Measurements from ENCODE around the gene ANAPC2. TPM values are rescaled to one million over a fixed set of nuclear protein-coding genes. Genes with fewer than 3 reads are reported as not detected.

ANAPC2 gene
- 23.1 and 29.2 TPM in 2 replicates for total RNA-seq (2014; rRNA removed; shearing (Covaris generic))

DNA sequence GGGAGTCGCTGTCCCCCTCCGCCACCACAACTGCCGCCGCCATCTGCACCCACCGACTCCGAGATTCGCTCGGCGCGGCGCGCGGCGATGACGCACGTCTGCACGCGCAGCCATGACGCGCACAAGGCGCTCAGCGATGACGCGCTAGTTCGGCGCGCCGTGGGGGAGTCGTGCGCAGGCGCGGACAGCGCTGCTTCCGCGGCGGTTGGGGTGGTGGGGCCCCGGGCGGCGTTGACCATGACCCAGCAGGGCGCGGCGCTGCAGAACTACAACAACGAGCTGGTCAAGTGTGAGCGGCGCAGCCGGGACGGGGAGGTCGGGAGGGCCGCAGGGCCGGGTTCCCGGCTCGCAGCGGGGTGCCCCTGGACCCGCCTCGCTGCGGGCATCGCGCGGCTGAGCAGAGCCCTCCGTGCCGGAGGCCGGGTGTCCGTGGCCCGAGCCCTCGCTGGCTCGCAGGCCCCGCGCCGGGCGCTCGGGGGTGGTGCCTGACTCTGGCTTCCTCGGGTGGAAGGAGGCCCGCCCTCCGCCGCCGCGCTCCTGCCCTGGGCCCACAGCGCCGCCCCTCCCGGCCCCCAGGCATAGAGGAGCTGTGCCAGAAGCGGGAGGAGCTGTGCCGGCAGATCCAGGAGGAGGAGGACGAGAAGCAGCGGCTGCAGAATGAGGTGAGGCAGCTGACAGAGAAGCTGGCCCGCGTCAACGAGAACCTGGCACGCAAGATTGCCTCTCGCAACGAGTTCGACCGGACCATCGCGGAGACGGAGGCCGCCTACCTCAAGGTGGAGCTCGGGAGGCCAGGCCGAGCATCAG, at the start of gene ANAPC2, which contains the start of gene SSNA1:
TSS of gene ANAPC2 (minus strand) at position 71 of the 807 bp plus-strand sequence. CDS start at position 43, 28 bp downstream.
TSS of gene SSNA1 (plus strand) at position 187 of the 807 bp plus-strand sequence. CDS start at position 238, 51 bp downstream.
- DNase-seq (ENCODE audit: low spot score) = peak; percentile 92

DNA sequence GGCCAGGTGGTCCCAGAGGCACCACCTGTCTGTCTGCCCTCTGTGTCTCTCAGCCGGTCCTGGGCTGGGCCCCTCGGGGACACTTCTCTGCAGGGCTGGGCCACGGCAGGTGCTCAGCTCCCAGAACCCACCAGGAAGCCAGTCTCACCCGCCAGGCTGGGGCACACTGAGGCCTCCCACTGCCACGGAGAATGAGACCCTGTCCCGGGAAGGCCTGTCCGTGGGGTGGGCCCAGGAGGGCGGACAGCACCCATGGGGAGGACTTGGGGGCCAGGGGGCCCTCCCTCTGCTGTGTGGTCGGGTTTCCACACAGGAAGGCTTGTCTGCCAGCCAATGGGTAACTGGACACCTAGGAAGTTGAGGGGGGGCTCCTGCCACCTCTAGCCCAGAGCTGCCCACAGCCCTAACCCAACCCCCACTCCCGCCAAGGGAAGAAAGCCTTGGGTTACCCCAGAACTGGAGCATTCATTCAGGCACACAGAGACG, 48.6 kb upstream of the ANAPC2 start:
- no peak for DNase-seq (ENCODE audit: low spot score)

DNA sequence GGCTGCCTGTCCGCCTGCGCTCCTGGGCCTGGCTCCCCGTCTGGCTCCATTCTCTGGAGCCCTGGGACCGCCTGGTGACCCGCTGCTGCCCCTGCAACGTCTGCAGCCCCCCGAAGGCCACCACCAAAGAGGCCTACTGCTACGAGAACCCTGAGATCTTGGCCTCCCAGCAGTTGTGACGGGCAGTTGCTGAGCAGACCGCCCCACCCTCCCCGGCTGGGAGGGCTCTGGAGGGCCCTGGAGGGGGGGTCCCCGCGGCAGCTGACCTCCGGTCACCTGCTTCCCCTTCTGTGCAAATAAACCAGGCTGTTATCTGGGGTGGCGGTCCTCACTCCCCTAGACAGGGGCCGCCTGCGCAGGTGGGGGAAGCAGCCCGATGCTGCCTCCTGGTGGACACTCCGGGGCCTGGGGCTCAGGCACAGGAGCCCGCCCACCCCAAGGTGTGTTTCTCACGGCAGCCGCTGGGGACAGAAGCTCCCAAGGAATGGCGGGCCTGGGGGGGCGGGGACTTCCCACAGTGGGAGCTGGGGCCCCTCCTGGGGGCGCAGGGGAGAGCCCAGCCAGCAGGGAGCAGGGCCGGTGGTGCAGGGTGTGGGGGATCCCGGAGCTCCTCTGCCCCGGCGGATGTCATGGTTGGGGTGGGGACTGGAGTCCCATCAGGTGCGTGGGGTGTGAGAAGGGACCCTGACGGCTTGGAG, 48.0 kb upstream of the ANAPC2 start:
- DNase-seq (ENCODE audit: low spot score) = peak; percentile 76

GRCh38 chr9:137235424-137236237, 47.3 kb upstream of the ANAPC2 start:
- no peak for DNase-seq (ENCODE audit: low spot score)

DNA sequence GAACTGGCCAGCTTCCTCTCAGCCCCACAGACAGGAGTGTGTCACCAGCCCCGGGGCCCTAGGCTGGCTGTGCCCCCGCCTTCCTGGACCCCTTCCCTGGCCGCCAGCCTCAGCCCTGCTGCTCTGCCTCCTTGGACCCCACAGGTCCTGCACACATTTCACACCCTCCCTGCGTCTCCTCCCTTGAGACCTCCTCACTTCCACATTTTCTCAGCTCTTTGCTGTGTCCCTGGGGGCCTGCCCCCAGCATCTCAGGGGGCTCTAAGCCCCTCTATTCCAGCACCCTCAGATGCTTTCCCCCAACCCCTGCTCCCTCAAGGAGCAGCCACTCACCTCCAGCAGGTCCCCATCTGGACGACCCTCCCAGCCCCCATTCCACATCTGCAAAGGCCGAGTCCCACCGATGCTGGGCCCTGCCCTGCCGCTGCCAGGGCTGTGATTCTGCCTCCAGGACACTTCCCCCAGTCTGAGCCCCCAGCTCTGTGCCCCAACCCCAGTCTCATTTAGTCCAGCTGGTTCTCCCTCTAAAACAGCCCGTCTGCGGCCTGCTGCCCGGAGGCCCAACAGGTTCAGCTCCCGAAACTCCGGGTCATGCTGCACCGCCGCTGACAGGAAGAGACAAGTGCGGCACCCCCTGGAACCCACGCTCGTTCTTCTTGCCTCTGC, 46.5 kb upstream of the ANAPC2 start:
- DNase-seq (ENCODE audit: low spot score) = no peak

GRCh38 chr9:137234055-137234697, 45.8 kb upstream of the ANAPC2 start:
- no peak for DNase-seq (ENCODE audit: low spot score)

GRCh38 chr9:137233143-137233980, 45.0 kb upstream of the ANAPC2 start:
- DNase-seq (ENCODE audit: low spot score) = no peak

- no peak for DNase-seq (ENCODE audit: low spot score)
Measured at GRCh38 chr9:137232510-137232909, 44.1 kb upstream of the ANAPC2 start.

DNA sequence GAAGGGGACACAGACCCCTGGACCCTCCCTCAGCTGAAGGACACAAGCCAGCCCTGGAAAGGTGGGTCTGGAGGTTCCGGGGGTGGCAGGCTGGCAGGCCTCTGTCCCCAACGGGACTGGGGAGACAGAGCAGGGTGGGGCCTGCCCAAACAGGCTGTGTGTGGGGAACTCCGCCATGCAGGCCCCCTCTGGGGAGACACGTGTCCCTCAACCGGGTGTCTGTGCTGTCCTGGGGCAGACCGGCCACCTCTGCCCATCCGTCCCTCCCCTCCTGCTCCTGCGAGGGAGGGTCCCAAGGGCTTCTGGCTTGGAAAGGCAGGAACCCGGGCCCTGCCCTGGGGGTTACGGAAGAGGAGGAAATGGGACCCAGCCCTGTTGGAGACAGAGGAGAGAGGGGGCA, 43.7 kb upstream of the ANAPC2 start:
- no peak for DNase-seq (ENCODE audit: low spot score)

GRCh38 chr9:137231372-137232039, 43.1 kb upstream of the ANAPC2 start:
- DNase-seq (ENCODE audit: low spot score) = no peak

GRCh38 chr9:137230705-137231371, 42.5 kb upstream of the ANAPC2 start, which contains the start of gene SLC34A3:
Gene SLC34A3, plus strand, starts transcription at chr9:137230901. Its CDS starts 802 bp downstream, at chr9:137231703.
- no peak for DNase-seq (ENCODE audit: low spot score)

DNA sequence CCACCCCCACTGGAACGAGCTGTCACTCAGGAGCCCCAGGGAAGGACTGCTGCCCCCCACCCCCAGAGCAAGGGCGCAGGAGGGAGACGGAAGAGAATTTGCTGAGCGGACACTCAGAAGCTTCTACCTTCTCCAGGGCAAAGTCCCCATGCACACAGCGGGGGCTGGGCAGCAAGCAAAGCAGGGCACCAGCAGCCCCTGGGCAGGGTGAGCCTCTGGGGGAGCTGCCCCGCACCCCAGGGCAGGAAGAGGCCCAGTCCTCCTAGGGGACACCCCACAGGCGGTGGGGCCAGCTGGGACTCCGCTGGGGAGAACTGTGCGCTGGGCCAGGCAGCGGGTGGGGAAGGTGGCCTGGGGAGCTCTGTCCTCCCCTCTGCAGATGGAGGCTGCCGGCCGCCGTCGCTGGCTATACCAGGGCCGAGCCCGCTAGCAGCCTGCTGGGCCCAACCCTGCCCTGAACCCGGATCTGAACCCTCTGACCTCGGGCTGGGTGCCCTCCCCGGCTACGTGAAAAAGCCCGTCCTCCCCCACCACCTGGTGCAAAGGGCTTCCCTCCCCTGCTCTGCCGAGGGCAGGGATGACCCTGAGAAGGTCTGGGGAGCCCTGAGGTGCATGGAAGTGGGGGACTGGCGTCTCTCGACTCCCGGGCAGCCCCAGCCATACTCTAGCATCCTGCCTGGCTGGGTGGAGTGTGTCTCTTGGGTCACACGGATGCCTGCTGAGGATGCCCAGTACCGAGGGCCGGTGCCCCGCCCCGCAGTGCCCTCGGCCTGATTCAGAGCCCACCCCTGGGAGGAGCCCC, 41.7 kb upstream of the ANAPC2 start:
- DNase-seq (ENCODE audit: low spot score) = no peak

DNA sequence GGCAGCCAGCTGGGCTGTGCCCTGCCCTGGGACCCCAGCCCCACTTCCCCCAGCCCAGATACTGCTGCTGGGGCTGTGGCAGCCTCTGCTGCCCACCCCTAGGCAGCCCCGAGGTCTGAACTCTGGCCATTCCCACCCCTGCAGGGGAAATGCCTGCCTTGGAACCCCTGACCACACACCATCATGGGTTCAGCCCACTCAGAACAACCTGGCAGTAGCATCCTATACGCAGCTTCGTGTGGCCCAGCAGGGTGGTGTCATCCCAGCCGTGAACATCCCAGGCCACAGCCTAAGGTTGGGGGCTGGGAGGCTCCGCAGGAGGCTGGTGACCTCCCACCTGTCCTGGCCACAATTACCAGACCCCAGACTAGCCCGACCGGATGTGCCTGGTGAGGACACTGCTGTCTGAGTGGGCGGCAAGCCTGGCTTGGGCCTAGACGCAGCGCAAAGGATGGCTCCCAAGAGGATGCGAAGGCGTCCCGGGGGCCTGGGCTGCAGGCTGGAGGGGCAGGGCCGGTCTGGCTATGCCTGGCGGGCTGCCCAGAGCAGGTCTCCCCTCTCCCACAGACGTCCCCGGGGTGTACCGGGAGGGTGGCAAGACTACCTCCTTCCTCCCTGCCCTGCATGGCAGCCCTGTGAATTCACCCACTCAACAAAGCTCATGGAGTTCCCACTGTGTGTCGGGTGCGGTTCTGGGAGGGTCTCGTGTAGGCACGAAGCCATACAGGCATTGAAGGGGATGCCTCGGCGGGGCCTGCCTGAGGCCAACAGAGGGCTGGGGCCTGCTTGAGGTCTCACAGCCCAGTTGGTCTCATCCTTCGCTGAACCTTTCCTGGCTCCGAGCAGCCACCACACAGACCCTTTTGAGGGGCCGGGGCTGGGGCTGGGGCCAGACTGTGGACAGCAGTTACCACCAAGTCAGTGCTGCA, 40.9 kb upstream of the ANAPC2 start:
- DNase-seq (ENCODE audit: low spot score) = no peak

GRCh38 chr9:137228506-137228967, 40.2 kb upstream of the ANAPC2 start:
- DNase-seq (ENCODE audit: low spot score) = no peak

GRCh38 chr9:137227853-137228505, 39.6 kb upstream of the ANAPC2 start:
- no peak for DNase-seq (ENCODE audit: low spot score)

Measured in A172 (cell line).